Epithelial cell of proximal tubule (primary cell): Measurements from ENCODE around the gene DNTT. TPM values are rescaled to one million over a fixed set of nuclear protein-coding genes. Genes with fewer than 3 reads are reported as not detected.

ENCODE experiments used
- DNase-seq: peaks from one replicate; pipeline ENCODE4 v3.0.0-alpha.2; 2011; ENCODE audit warnings: low read depth
- H3K4me3 ChIP-seq: 2 replicates; pipeline ENCODE4 v1.5.1; 2011; ENCODE audit warnings: low read depth, mild to moderate bottlenecking, low read length
- CTCF ChIP-seq: conservative IDR thresholded peaks from 2 replicates; pipeline ENCODE4 v1.5.1; 2012; ENCODE audit warnings: low read depth, mild to moderate bottlenecking, low read length
- total RNA-seq: library from RNA; depleted of rRNA; stranded (reverse); fragments of >200 nt; gene quantifications from 2 replicates; pipeline ENCODE4 v1.2.3, GENCODE V29; 2015

DNTT gene
- total RNA-seq, 1 donor from 2014 or later = not detected

- H3K4me3 ChIP-seq = no peak overlapping the region
- DNase-seq = no peak
- no peak for TF ChIP-seq CTCF
Observed at GRCh38 chr10:96344178-96344577, 39.9 kb downstream of the DNTT start.

- no peak overlapping the region for H3K4me3 ChIP-seq
- no peak for DNase-seq
- no peak for TF ChIP-seq CTCF
Observed at GRCh38 chr10:96345222-96345621, 41.0 kb downstream of the DNTT start.

GRCh38 chr10:96346295-96346694 lies 42.1 kb downstream of the DNTT start:
- no peak overlapping the region for H3K4me3 ChIP-seq
- DNase-seq = no peak
- no peak for TF ChIP-seq CTCF

- no peak for TF ChIP-seq CTCF
- no peak for DNase-seq
- H3K4me3 ChIP-seq = no peak overlapping the region
Observed at GRCh38 chr10:96352027-96352426, 47.8 kb downstream of the DNTT start.

- H3K4me3 ChIP-seq = no peak overlapping the region
- TF ChIP-seq CTCF = no peak
- no peak for DNase-seq
Observed at GRCh38 chr10:96352582-96352981, 48.3 kb downstream of the DNTT start.

GRCh38 chr10:96357038-96357620 lies 52.9 kb downstream of the DNTT start:
- no peak for DNase-seq
- TF ChIP-seq CTCF = no peak

GRCh38 chr10:96358851-96359540 lies 54.8 kb downstream of the DNTT start, which contains the start of gene OPALIN:
TSS of gene OPALIN (minus strand) at chr10:96359002. CDS start at chr10:96358896, 106 bp downstream.
- no peak for TF ChIP-seq CTCF
- no peak for DNase-seq
- no peak within 1 kb of the TSS for H3K4me3 ChIP-seq

More at GRCh38 chr10:96357038-96357620, 52.9 kb downstream of the DNTT start:
- H3K4me3 ChIP-seq = no peak overlapping the region
